ENCODE measurements around the gene PHEX.

DNA sequence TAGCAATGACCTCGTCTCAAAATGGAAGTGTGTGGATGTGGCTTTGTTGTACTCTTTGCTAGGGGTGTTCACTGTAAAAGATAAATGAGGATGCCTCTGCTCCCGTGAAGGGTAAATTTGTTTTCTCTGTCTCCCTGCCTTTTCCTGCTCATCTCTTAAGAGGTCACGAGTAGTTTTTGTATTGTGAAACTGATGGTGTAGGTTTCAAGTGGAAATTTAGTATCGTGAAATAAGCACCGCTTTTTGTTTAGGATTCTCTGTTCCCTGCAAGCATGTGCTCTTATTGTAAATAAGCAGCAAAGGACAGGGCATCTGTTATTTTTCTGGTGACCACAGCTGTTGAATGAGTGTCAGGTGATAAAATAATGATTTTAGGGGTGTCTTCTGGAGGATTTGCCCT is 104.6 kb downstream of the PHEX start:
- TF ChIP-seq ZBTB33 (IDR thresholded peaks at IDR 0.05; ENCODE audit: extremely low read depth, insufficient replicate concordance, low read length) (no peak), YY1 (IDR thresholded peaks at IDR 0.05; ENCODE audit: extremely low read depth, insufficient replicate concordance, low read depth, low read length) (no peak), EZH2 (IDR thresholded peaks at IDR 0.05) (no peak), POLR2AphosphoS5 (IDR thresholded peaks at IDR 0.05; ENCODE audit: low read depth, low read length) (no peak), CTCF (IDR thresholded peaks at IDR 0.05 in 2 of 3, conservative IDR thresholded peaks at IDR 0.05 in 1 of 3; ENCODE audit: borderline replicate concordance in 1 of 3, insufficient read depth in 1 of 3, low read depth in 2 of 3, low read length in 2 of 3) (no peak), EZH2phosphoT487 (IDR thresholded peaks at IDR 0.05; ENCODE audit: borderline replicate concordance) (no peak), POLR2A (IDR thresholded peaks at IDR 0.05; ENCODE audit: borderline replicate concordance, extremely low read depth, insufficient read depth, insufficient read length) (no peak), SRF (IDR thresholded peaks at IDR 0.05; ENCODE audit: low read depth) (no peak), CEBPB (IDR thresholded peaks at IDR 0.05; ENCODE audit: low read depth) (no peak), ZFX (IDR thresholded peaks at IDR 0.05) (no peak)
- TF ChIP-seq, protein P1, sequence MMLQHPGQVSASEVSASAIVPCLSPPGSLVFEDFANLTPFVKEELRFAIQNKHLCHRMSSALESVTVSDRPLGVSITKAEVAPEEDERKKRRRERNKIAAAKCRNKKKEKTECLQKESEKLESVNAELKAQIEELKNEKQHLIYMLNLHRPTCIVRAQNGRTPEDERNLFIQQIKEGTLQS (IDR thresholded peaks at IDR 0.05): no peak
- TF ChIP-seq, protein P2, sequence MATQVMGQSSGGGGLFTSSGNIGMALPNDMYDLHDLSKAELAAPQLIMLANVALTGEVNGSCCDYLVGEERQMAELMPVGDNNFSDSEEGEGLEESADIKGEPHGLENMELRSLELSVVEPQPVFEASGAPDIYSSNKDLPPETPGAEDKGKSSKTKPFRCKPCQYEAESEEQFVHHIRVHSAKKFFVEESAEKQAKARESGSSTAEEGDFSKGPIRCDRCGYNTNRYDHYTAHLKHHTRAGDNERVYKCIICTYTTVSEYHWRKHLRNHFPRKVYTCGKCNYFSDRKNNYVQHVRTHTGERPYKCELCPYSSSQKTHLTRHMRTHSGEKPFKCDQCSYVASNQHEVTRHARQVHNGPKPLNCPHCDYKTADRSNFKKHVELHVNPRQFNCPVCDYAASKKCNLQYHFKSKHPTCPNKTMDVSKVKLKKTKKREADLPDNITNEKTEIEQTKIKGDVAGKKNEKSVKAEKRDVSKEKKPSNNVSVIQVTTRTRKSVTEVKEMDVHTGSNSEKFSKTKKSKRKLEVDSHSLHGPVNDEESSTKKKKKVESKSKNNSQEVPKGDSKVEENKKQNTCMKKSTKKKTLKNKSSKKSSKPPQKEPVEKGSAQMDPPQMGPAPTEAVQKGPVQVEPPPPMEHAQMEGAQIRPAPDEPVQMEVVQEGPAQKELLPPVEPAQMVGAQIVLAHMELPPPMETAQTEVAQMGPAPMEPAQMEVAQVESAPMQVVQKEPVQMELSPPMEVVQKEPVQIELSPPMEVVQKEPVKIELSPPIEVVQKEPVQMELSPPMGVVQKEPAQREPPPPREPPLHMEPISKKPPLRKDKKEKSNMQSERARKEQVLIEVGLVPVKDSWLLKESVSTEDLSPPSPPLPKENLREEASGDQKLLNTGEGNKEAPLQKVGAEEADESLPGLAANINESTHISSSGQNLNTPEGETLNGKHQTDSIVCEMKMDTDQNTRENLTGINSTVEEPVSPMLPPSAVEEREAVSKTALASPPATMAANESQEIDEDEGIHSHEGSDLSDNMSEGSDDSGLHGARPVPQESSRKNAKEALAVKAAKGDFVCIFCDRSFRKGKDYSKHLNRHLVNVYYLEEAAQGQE (IDR thresholded peaks at IDR 0.05; ENCODE audit: low read depth): no peak

All from HCT116 (cell line).